GM23338 (cell line): ENCODE measurements around the gene LRRC58.

Experiments
- CREB1 ChIP-seq: fragments of 250-450 bp; sonication (Bioruptor Pico); IDR thresholded peaks from 2 replicates; pipeline ENCODE4 v1.5.0; 2020; ENCODE audit warnings: low read depth, mild to moderate bottlenecking, moderate library complexity
- ETS1 ChIP-seq: IDR thresholded peaks from 2 replicates; pipeline ENCODE4 v1.6.1; 2016; ENCODE audit warnings: antibody characterized with exemption
- EZH2 ChIP-seq: fragments of 200-600 bp; sonication (generic); IDR thresholded peaks from one replicate; pipeline ENCODE4 v1.8.0; 2017; ENCODE audit warnings: antibody characterized with exemption, mild to moderate bottlenecking, low read depth; ENCODE audit not compliant: unreplicated experiment
- EZH2phosphoT487 ChIP-seq: fragments of 200-600 bp; sonication (generic); IDR thresholded peaks from one replicate; pipeline ENCODE4 v1.8.1; 2018; ENCODE audit warnings: antibody characterized with exemption; ENCODE audit not compliant: unreplicated experiment
- JUNB ChIP-seq: IDR thresholded peaks from one replicate; pipeline ENCODE4 v1.6.1; 2016; ENCODE audit warnings: antibody characterized with exemption; ENCODE audit not compliant: unreplicated experiment
- NANOG ChIP-seq: IDR thresholded peaks from 2 replicates; pipeline ENCODE4 v1.6.1; 2016; ENCODE audit warnings: antibody characterized with exemption, borderline replicate concordance
- POLR2AphosphoS5 ChIP-seq: IDR thresholded peaks from 2 replicates; pipeline ENCODE4 v1.6.1; 2016; ENCODE audit warnings: antibody characterized with exemption, low read depth
- REST ChIP-seq: IDR thresholded peaks from one replicate; pipeline ENCODE4 v1.6.1; 2018; ENCODE audit warnings: antibody characterized with exemption; ENCODE audit not compliant: unreplicated experiment
- TF ChIP-seq, protein P1 (sequence below), 2 experiments: fragments of 200-600 bp in 1 of 2; sonication (generic) in 1 of 2; conservative IDR thresholded peaks; 2 replicates each; pipeline versions ENCODE4 v1.5.1 to v1.6.1; 2016 to 2017; ENCODE audit warnings: antibody characterized with exemption in 2 of 2, low read depth in 2 of 2, mild to moderate bottlenecking in 2 of 2, moderate library complexity in 1 of 2

DNA sequence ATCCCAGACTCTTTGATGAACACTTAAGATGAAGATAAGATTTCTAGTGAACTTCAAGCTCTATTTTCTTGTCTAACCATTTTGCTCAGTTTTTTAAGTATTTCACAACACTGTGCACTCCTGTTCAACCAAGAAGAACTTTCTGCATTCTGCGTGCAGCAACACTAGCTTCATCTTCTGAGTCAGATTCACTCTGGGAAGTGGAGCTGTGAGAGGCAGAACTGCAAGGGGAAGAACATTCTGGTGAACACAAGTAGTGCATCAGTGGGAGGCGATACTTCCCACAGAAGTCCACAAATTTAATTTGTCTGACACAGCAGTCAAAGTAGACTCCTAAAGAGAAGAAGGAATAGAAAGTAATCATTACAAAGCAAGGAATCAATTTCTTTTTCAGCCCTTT, 18.1 kb downstream of the LRRC58 start:
- TF ChIP-seq, protein P1, sequence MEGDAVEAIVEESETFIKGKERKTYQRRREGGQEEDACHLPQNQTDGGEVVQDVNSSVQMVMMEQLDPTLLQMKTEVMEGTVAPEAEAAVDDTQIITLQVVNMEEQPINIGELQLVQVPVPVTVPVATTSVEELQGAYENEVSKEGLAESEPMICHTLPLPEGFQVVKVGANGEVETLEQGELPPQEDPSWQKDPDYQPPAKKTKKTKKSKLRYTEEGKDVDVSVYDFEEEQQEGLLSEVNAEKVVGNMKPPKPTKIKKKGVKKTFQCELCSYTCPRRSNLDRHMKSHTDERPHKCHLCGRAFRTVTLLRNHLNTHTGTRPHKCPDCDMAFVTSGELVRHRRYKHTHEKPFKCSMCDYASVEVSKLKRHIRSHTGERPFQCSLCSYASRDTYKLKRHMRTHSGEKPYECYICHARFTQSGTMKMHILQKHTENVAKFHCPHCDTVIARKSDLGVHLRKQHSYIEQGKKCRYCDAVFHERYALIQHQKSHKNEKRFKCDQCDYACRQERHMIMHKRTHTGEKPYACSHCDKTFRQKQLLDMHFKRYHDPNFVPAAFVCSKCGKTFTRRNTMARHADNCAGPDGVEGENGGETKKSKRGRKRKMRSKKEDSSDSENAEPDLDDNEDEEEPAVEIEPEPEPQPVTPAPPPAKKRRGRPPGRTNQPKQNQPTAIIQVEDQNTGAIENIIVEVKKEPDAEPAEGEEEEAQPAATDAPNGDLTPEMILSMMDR (conservative IDR thresholded peaks at IDR 0.05; ENCODE audit: low read depth in 2 of 2), result no peak
- TF ChIP-seq EZH2, result no peak
- TF ChIP-seq REST, result no peak
- no peak for TF ChIP-seq POLR2AphosphoS5
- no peak for TF ChIP-seq JUNB
- TF ChIP-seq NANOG, result no peak
- TF ChIP-seq EZH2phosphoT487, result no peak
- TF ChIP-seq ETS1, result no peak
- no peak for TF ChIP-seq CREB1 (CRISPR knock-in tag)
